SK-N-MC (cell line): ENCODE measurements around the gene SRRM3.
"Not testable (repeated sequence)": the region's sequence is repeated elsewhere in the genome, so short reads cannot be mapped to it uniquely, and the experiment has no call there.

ENCODE experiments used
- EZH2 ChIP-seq: fragments of 200-600 bp; sonication (generic); IDR thresholded peaks from one replicate; pipeline ENCODE4 v1.6.1; 2017; ENCODE audit warnings: antibody characterized with exemption
- POLR2AphosphoS5 ChIP-seq: IDR thresholded peaks from 2 replicates; pipeline ENCODE4 v1.6.1; 2012; ENCODE audit warnings: mild to moderate bottlenecking, low read depth, low read length, borderline replicate concordance

- TF ChIP-seq EZH2, POLR2AphosphoS5: not testable (repeated sequence)
These were observed 13.7 kb downstream of the SRRM3 start for GRCh38 chr7:76215349-76215748.
